Stimulated activated effector memory CD8-positive, alpha-beta T cell treated with anti-CD3 and anti-CD28 coated beads, Interleukin-12 subunit alpha, Interleukin-12 subunit beta, amount 100 ng/mL, for 72 hours (primary cell): ENCODE results near the gene COMMD6.
"Not testable (repeated sequence)": the region's sequence is repeated elsewhere in the genome, so short reads cannot be mapped to it uniquely, and the experiment has no call there.

Experiments
- ATAC-seq: fragments of 150-1000 bp; cut with Tn5 transposase; 2 replicates; pipeline ENCODE4 v1.10.0; 2021
- DNase-seq, 2 donors: peaks; one replicate each; pipeline ENCODE4 v3.0.0; 2021 to 2022; ENCODE audit warnings: low spot score in 2 of 2
- H3K27ac Mint-ChIP-seq: one replicate; pipeline ENCODE4 v1.8.0; 2022; ENCODE audit warnings: mild to moderate bottlenecking, mixed read lengths
- H3K36me3 Mint-ChIP-seq: one replicate; pipeline ENCODE4 v1.8.0; 2022; ENCODE audit warnings: mild to moderate bottlenecking, mixed read lengths
- H3K4me1 Mint-ChIP-seq: one replicate; pipeline ENCODE4 v1.8.0; 2022; ENCODE audit warnings: mixed read lengths
- H3K4me3 Mint-ChIP-seq: one replicate; pipeline ENCODE4 v1.8.0; 2022; ENCODE audit warnings: mild to moderate bottlenecking, mixed read lengths
- H3K9me3 Mint-ChIP-seq: one replicate; pipeline ENCODE4 v1.8.0; 2022; ENCODE audit warnings: mixed read lengths

The COMMD6 gene

GRCh38 chr13:75547917-75548316 lies 10.3 kb upstream of the COMMD6 start:
- H3K27ac Mint-ChIP-seq, result no peak overlapping the region
- H3K4me3 Mint-ChIP-seq, result no peak overlapping the region
- H3K4me1 Mint-ChIP-seq, result peaks cover 20% of the 10 kb centered on the region
- no peaks in the 10 kb centered on the region for H3K9me3 Mint-ChIP-seq
- DNase-seq (no peak), ATAC-seq (no peak)
- peaks cover 15% of the 10 kb centered on the region for H3K36me3 Mint-ChIP-seq

DNA sequence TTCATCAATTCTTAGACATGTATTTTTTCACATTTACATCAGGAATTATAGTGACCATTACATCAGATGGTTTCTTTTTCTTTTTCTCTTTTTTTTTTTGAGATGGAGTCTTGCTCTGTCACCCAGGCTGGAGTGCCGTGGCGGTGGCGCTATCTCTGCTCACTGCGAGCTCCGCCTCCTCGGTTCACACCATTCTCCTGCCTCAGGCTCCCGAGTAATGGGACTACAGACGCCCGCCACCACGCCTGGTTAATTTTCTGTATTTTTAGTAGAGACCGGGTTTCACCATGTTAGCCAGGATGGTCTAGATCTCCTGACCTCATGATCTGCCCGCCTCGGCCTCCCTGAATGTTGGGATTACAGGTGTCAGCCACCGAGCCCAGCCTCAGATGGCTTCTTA lies 7.7 kb upstream of the COMMD6 start:
- DNase-seq, ATAC-seq, H3K27ac Mint-ChIP-seq, H3K4me3 Mint-ChIP-seq, H3K9me3 Mint-ChIP-seq: not testable (repeated sequence)
- Mint-ChIP-seq H3K4me1 (peaks cover 13% of the 10 kb centered on the region), H3K36me3 (peaks cover 14% of the 10 kb centered on the region)

- DNase-seq (no peak), ATAC-seq (no peak)
- H3K27ac Mint-ChIP-seq, result no peak overlapping the region
- no peak overlapping the region for H3K4me3 Mint-ChIP-seq
- H3K4me1 Mint-ChIP-seq, result peaks cover 8% of the 10 kb centered on the region
- no peaks in the 10 kb centered on the region for H3K9me3 Mint-ChIP-seq
- H3K36me3 Mint-ChIP-seq, result peaks cover 8% of the 10 kb centered on the region
These were observed 7.2 kb upstream of the COMMD6 start for GRCh38 chr13:75544681-75545330.

DNA sequence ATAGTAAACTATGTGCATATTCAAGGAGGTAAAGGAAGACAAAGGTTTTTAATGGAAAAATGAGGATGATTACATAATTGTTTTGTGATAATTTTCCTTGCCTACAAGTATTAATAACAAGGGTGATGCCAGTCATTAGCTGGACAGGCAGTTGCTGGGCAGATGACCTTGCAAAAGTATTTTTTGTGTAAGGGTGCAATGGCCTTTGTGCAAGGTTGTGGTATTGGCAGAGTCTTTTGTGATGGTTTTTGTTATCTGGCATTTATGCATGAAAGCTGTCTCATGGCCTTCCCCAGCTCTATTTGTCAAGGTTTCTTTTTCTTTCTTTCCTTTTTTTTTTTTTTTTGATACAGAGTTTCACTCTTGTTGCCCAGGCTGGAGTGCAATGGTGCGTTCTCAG lies 4.3 kb upstream of the COMMD6 start:
- ATAC-seq (no peak), DNase-seq (no peak)
- Mint-ChIP-seq H3K9me3 (no peaks in the 10 kb centered on the region), H3K4me1 (peaks cover 6% of the 10 kb centered on the region), H3K36me3 (peaks cover 5% of the 10 kb centered on the region), H3K4me3 (no peak overlapping the region), H3K27ac (no peak overlapping the region)

DNA sequence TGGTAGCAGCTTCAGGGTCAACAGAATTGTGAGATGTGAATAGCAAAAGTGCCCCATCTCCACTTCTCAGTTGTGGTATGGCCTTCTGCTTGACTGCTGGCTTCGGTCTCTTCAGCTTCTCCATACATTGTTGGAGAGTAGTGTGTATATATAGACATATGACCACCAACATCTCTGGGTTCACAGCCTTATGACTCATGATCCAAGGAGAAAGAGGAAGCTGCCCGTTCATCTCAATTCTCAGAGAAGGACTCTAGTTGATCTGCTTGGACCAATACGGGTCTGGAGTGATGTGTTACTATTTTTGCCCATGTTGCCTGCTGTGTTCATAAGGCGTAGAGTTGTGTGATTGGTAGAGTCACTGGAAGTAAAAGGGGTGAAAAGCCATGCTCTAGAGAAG lies 3.6 kb upstream of the COMMD6 start:
- Mint-ChIP-seq H3K9me3 (no peaks in the 10 kb centered on the region), H3K36me3 (peaks cover 5% of the 10 kb centered on the region), H3K27ac (no peak overlapping the region), H3K4me1 (peaks cover 11% of the 10 kb centered on the region), H3K4me3 (no peak overlapping the region)
- DNase-seq, result no peak
- no peak for ATAC-seq

GRCh38 chr13:75533861-75534260 lies 3.8 kb downstream of the COMMD6 start:
- ATAC-seq, result no peak
- Mint-ChIP-seq H3K36me3 (peaks cover 60% of the 10 kb centered on the region), H3K4me3 (no peak overlapping the region), H3K9me3 (no peaks in the 10 kb centered on the region), H3K27ac (no peak overlapping the region), H3K4me1 (peaks cover 52% of the 10 kb centered on the region)
- no peak for DNase-seq

- Mint-ChIP-seq H3K4me3 (no peak overlapping the region), H3K9me3 (no peaks in the 10 kb centered on the region), H3K36me3 (peaks cover 79% of the 10 kb centered on the region), H3K27ac (no peak overlapping the region), H3K4me1 (peaks cover 38% of the 10 kb centered on the region)
- ATAC-seq (peak; percentile 84), DNase-seq (no peak)
These were observed 7.1 kb downstream of the COMMD6 start for GRCh38 chr13:75530549-75530961.

GRCh38 chr13:75521956-75522355 lies 15.7 kb downstream of the COMMD6 start:
- ATAC-seq, result no peak
- Mint-ChIP-seq H3K9me3 (no peaks in the 10 kb centered on the region), H3K27ac (no peak overlapping the region), H3K4me3 (no peak overlapping the region), H3K4me1 (no peaks in the 10 kb centered on the region), H3K36me3 (peaks cover 20% of the 10 kb centered on the region)
- no peak for DNase-seq

DNA sequence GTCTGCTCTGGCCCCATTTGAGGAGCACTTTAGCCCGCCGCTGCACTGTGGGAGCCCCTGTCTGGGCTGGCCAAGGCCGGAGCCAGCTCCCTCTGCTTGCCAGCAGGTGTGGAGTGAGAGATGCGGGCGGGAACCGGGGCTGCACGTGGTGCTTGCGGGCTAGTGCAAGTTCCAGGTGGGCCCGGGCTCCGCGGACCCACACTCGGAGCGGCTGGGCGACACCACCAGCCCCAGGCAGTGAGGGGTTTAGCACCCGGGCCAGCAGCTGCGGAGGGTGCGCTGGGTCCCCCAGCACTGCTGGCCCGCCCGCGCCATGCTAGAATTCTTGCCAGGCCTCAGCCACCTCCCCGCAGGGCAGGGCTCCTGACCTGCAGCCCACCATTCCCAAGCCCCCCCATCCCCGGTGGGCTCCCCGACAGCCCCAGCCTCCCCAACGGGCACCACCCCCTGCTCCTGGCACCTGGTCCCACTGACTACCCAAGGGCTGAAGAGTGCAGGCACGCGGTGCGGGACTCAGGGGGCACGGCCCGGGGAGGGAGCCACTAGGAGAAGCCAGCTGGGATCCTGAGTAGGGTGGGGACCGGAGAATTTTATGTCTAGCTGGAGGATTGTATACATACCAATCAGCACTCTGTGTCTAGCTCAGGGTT lies 19.1 kb downstream of the COMMD6 start:
- ATAC-seq (no peak), DNase-seq (no peak)
- H3K4me3 Mint-ChIP-seq, result no peak overlapping the region
- H3K4me1 Mint-ChIP-seq, result no peaks in the 10 kb centered on the region
- H3K27ac Mint-ChIP-seq, result no peak overlapping the region
- H3K9me3 Mint-ChIP-seq, result no peaks in the 10 kb centered on the region
- no peaks in the 10 kb centered on the region for H3K36me3 Mint-ChIP-seq

DNA sequence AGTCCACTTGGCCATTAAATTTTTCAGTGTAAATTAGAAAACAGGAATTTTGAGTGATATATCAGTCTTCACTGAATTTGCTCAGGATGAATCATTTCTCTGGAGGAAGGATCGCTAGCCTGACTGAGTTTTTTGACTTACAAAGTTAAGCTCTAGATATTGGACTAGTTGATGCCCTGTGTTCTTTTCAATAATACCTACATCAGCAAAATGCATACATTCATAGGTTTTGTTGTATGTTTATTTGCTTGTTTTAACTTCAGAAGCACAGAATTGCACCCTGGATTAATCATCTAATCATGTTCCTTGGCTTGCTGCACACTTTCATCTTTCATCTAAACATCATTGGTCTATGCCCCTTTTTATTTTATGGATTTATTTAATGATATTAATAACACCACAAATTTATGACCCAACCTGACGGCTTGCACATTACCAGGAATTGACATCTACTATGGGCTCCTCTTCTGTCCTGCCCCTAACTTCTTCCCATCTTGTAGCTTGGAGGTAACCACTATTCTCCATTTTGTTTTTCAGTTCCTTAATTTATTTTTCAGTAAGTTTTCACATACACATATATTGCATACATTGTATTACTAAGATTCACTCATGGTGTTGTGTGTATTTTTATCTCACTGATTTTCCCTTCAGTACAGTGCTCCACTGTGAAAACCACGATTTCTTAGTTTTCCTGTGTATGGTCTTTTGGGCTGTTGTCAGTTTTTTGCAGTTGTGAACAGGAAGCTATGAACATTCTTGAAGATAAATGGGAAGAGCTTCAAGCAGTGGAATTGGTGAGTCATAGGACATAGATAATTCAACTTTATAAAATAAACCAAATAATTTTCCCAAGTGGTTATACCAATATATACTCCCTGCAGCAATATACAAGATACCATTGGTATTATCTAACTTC lies 23.3 kb downstream of the COMMD6 start:
- ATAC-seq (no peak), DNase-seq (no peak)
- Mint-ChIP-seq H3K36me3 (no peaks in the 10 kb centered on the region), H3K27ac (no peak overlapping the region), H3K9me3 (no peaks in the 10 kb centered on the region), H3K4me1 (no peaks in the 10 kb centered on the region), H3K4me3 (no peak overlapping the region)

GRCh38 chr13:75513271-75513670 lies 24.4 kb downstream of the COMMD6 start:
- DNase-seq, result no peak
- no peaks in the 10 kb centered on the region for H3K36me3 Mint-ChIP-seq
- no peaks in the 10 kb centered on the region for H3K9me3 Mint-ChIP-seq
- ATAC-seq, result no peak
- H3K4me1 Mint-ChIP-seq, result no peaks in the 10 kb centered on the region
- no peak overlapping the region for H3K27ac Mint-ChIP-seq
- H3K4me3 Mint-ChIP-seq, result no peak overlapping the region

DNA sequence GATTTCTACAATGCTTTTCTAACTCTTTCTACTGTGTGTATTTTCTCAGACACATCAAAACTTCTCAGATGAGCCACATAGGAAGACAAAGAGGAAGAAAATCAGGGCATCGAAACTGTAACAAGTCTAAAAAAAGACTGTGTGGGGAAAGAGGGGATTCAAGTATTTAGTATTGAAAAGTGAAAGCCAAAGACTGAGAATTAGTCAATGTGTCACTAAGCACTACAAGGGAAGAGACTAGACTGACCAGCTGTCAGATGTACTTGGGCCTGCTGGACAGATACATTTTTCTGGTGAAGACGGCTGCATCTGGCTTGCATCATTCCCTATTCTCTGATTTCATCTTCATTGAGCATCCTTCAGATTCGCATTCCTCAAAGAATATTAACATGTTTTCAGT lies 25.4 kb downstream of the COMMD6 start:
- Mint-ChIP-seq H3K9me3 (no peaks in the 10 kb centered on the region), H3K27ac (no peak overlapping the region), H3K36me3 (no peaks in the 10 kb centered on the region), H3K4me1 (no peaks in the 10 kb centered on the region), H3K4me3 (no peak overlapping the region)
- no peak for ATAC-seq
- DNase-seq, result no peak

DNA sequence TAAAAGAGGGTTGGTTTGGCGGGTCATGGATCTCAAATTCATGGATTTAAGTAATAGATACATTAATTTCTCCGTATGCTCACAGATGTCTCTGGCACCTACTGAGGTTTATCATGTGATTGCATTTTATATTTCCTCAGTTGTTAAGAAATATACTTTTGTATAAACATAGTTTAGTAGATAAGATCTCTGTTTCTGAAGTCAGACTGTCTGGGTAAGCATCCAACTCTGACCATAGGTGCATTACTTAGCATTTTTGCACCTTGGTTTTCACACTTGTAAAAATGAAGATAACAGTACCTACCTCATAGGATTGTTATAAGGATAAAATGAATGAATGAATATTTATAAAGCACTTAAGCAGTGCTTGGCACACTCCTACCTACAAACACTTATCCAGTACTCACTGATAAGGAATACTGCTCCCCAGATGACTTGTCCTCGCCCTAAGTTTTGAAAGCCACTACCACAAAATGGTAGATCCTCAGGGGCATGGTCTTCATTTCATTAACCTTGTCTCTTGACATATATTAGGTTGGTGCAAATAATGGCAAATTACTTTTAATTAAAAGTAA lies 26.5 kb downstream of the COMMD6 start:
- Mint-ChIP-seq H3K9me3 (no peaks in the 10 kb centered on the region), H3K36me3 (no peaks in the 10 kb centered on the region), H3K4me3 (no peak overlapping the region), H3K27ac (no peak overlapping the region), H3K4me1 (no peaks in the 10 kb centered on the region)
- ATAC-seq (no peak), DNase-seq (no peak)

GRCh38 chr13:75508002-75508548 lies 29.6 kb downstream of the COMMD6 start:
- DNase-seq, result no peak
- no peaks in the 10 kb centered on the region for H3K4me1 Mint-ChIP-seq
- no peak overlapping the region for H3K27ac Mint-ChIP-seq
- H3K9me3 Mint-ChIP-seq, result no peaks in the 10 kb centered on the region
- H3K4me3 Mint-ChIP-seq, result no peak overlapping the region
- no peaks in the 10 kb centered on the region for H3K36me3 Mint-ChIP-seq
- peak; percentile 34 for ATAC-seq
